GM12891 (cell line): Measurements from ENCODE around the gene PSMG2.

Experiments used
- PAX5 ChIP-seq: IDR thresholded peaks from 2 replicates; pipeline ENCODE4 v1.6.1; 2011; ENCODE audit warnings: low read length, moderate library complexity, mild to moderate bottlenecking; ENCODE audit not compliant: insufficient read depth, severe bottlenecking
- POLR2A ChIP-seq: IDR thresholded peaks from 2 replicates; pipeline ENCODE4 v1.6.1; 2011; ENCODE audit warnings: low read depth, low read length, control low read depth
- POLR2AphosphoS5 ChIP-seq: IDR thresholded peaks from 2 replicates; pipeline ENCODE4 v1.6.1; 2011; ENCODE audit warnings: low read depth, low read length, control low read depth
- SPI1 ChIP-seq: IDR thresholded peaks from 2 replicates; pipeline ENCODE4 v1.6.1; 2011; ENCODE audit warnings: low read depth, low read length, control low read depth
- TAF1 ChIP-seq: IDR thresholded peaks from 2 replicates; pipeline ENCODE4 v1.6.1; 2011; ENCODE audit warnings: low read depth, low read length, control low read depth

DNA sequence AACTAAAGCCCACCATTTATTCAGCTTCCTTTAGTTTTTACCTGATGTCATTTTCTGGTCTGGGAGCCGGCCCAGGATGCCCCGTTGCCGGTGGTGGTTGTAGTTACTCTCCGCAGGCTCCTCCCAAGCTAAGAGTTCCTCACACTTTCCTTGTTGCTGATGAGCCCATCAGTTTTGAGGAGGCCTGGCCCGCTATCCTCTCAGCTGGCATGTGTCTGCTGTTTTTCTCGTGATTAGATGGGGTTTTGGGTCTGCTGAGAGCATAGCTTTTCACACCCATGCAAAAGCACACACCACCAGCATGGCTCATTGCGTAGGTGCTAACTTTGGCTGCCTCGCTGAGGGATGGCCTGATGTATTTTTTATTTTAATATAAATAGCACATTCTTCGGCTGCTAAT, 72.1 kb downstream of the PSMG2 start:
- TF ChIP-seq POLR2AphosphoS5 = no peak
- no peak for TF ChIP-seq POLR2A
- no peak for TF ChIP-seq TAF1
- no peak for TF ChIP-seq PAX5
- TF ChIP-seq SPI1 = no peak
